ENCODE measurements around the gene METTL21A. TPM values are rescaled to one million over a fixed set of nuclear protein-coding genes. Genes with fewer than 3 reads are reported as not detected.

Gene METTL21A
- total and polyA plus RNA-seq, 2 of the 13 experiments (the other 11 are each of a cell fraction or from before 2014, with no cell fraction given), result 42.4 to 61.2 TPM

DNA sequence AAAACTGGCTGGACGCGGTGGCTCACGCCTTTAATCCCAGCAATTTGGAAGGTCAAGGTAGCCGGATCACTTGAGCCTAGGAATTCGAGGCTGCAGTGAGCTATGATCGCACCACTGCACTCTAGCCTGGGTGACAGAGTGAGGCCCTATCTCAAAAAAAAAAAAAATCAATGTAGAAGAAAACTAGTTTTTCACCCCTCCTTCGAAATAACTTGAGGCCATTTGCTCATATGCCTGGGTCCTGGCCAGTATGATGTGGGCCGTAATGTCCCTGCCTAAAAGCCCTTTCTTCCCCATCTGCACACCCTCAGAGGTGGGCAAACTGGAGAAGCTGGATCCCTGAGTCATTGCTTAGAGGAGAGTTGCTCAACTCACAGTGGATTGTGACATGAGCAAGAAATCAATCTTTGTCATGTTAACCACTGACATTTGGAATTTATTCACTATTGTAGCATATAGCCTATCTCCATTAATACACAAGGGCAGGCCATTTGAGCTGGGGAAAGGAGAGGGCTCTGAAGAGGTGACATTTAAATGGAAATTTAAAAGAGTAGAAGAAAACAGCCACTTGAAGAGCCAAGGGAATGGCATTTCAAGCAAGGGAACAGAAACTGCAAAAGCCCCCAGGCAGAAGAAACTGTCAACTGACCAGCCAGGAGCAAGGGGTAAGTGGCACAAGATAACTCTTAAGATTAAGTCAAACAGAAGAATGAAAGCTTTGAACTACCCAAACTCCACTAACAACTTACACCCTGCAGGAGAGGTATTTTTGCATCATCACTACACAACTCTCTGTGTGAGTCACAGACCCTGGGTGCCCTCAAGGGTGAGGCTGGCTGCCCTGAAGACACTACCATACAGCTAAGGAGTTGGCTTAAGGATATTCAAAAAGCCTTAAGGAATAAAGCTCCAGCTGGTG is 7.6 kb upstream of the METTL21A start (continued):
- TF ChIP-seq, protein P1, sequence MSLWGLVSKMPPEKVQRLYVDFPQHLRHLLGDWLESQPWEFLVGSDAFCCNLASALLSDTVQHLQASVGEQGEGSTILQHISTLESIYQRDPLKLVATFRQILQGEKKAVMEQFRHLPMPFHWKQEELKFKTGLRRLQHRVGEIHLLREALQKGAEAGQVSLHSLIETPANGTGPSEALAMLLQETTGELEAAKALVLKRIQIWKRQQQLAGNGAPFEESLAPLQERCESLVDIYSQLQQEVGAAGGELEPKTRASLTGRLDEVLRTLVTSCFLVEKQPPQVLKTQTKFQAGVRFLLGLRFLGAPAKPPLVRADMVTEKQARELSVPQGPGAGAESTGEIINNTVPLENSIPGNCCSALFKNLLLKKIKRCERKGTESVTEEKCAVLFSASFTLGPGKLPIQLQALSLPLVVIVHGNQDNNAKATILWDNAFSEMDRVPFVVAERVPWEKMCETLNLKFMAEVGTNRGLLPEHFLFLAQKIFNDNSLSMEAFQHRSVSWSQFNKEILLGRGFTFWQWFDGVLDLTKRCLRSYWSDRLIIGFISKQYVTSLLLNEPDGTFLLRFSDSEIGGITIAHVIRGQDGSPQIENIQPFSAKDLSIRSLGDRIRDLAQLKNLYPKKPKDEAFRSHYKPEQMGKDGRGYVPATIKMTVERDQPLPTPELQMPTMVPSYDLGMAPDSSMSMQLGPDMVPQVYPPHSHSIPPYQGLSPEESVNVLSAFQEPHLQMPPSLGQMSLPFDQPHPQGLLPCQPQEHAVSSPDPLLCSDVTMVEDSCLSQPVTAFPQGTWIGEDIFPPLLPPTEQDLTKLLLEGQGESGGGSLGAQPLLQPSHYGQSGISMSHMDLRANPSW (CRISPR knock-in tag; IDR thresholded peaks at IDR 0.05; ENCODE audit: borderline replicate concordance), result no peak
- TF ChIP-seq ZFP91 (CRISPR knock-in tag; IDR thresholded peaks at IDR 0.05; ENCODE audit: borderline replicate concordance) (no peak), BCL6 (CRISPR knock-in tag; IDR thresholded peaks at IDR 0.05) (no peak), SP5 (CRISPR knock-in tag; IDR thresholded peaks at IDR 0.05; ENCODE audit: borderline replicate concordance, low read depth) (no peak), JUN (CRISPR knock-in tag; IDR thresholded peaks at IDR 0.05) (no peak), ZNF780A (CRISPR knock-in tag; IDR thresholded peaks at IDR 0.05) (no peak), ZNF33A (CRISPR knock-in tag; IDR thresholded peaks at IDR 0.05; ENCODE audit: borderline replicate concordance) (no peak), KDM4B (CRISPR knock-in tag; IDR thresholded peaks at IDR 0.05) (no peak), TGIF2 (CRISPR knock-in tag; IDR thresholded peaks at IDR 0.05) (no peak), ZNF629 (CRISPR knock-in tag; conservative IDR thresholded peaks at IDR 0.05) (no peak), NR2F6 (IDR thresholded peaks at IDR 0.05) (no peak), NR2F6 (CRISPR knock-in tag; IDR thresholded peaks at IDR 0.05) (no peak), ZNF761 (CRISPR knock-in tag; conservative IDR thresholded peaks at IDR 0.05) (no peak), TMF1 (CRISPR knock-in tag; IDR thresholded peaks at IDR 0.05; ENCODE audit: low read depth) (no peak), MXD4 (CRISPR knock-in tag; IDR thresholded peaks at IDR 0.05) (no peak), ELF3 (CRISPR knock-in tag; IDR thresholded peaks at IDR 0.05) (no peak), SATB2 (CRISPR knock-in tag; IDR thresholded peaks at IDR 0.05) (no peak), SKI (IDR thresholded peaks at IDR 0.05; ENCODE audit: partially characterized antibody) (peak; percentile 12), SALL1 (CRISPR knock-in tag; IDR thresholded peaks at IDR 0.05) (peak; percentile 56; the same call in 1 of the 2 replicates), ISX (CRISPR knock-in tag; conservative IDR thresholded peaks at IDR 0.05) (no peak), HOXD1 (CRISPR knock-in tag; IDR thresholded peaks at IDR 0.05) (peak; percentile 87; the same call in 1 of the 2 replicates), ISL2 (CRISPR knock-in tag; IDR thresholded peaks at IDR 0.05) (no peak), THAP11 (CRISPR knock-in tag; IDR thresholded peaks at IDR 0.05) (peak; percentile 45; the same call in 1 of the 2 replicates), ZNF44 (CRISPR knock-in tag; IDR thresholded peaks at IDR 0.05) (no peak)
- TF ChIP-seq, protein P2, sequence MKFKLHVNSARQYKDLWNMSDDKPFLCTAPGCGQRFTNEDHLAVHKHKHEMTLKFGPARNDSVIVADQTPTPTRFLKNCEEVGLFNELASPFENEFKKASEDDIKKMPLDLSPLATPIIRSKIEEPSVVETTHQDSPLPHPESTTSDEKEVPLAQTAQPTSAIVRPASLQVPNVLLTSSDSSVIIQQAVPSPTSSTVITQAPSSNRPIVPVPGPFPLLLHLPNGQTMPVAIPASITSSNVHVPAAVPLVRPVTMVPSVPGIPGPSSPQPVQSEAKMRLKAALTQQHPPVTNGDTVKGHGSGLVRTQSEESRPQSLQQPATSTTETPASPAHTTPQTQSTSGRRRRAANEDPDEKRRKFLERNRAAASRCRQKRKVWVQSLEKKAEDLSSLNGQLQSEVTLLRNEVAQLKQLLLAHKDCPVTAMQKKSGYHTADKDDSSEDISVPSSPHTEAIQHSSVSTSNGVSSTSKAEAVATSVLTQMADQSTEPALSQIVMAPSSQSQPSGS (CRISPR knock-in tag; IDR thresholded peaks at IDR 0.05), result 0 out of 2 replicates have a peak, but pooled peaks have one; percentile 17

Measured in HepG2 (cell line).